HCT116 (cell line): ENCODE data around the gene CFAP53. TPM values are rescaled to one million over a fixed set of nuclear protein-coding genes. Genes with fewer than 3 reads are reported as not detected.

Source experiments
- ATAC-seq: fragments of 200-7000 bp; cut with Tn5 transposase; 2 replicates; pipeline ENCODE4 v1.9.1; 2020; ENCODE audit warnings: mild to moderate bottlenecking, moderate library complexity
- BruUV-seq: library from RNA; stranded (reverse); fragments of 400-500 nt; replicated peaks from 2 replicates; lab custom pipeline; 2021; lab: Mats Ljungman, UMichigan
- CTCF ChIA-PET: fragments of 300-600 bp; sonication (Branson Sonifier 250); formaldehyde crosslinking; loops from one replicate; lab custom pipeline; 2021; ENCODE audit warnings: antibody characterized with exemption; lab: Charles Lee
- POLR2A ChIA-PET: fragments of 300-600, 350-600 bp; sonication (Branson Sonifier 250); formaldehyde crosslinking; loops from one replicate; lab custom pipeline; 2021; ENCODE audit warnings: antibody characterized with exemption; lab: Charles Lee
- RAD21 ChIA-PET, 2 experiments: fragments of 300-600 bp; sonication (Branson Sonifier 250); formaldehyde crosslinking; loops; one replicate each; lab custom pipeline; 2023; ENCODE audit warnings: low total read pairs in 2 of 2; ENCODE audit not compliant: uncharacterized antibody in 2 of 2, unreplicated experiment in 2 of 2, low non-redundant PET in 1 of 2; lab: Charles Lee
- DNase-seq: peaks from one replicate; pipeline ENCODE4 v3.0.0-alpha.2; 2010; ENCODE audit warnings: low read depth, low spot score
- H2AFZ ChIP-seq: fragments of 200-600 bp; shearing (Covaris generic), sonication (generic); 2 replicates; pipeline ENCODE4 v1.6.1; 2017; ENCODE audit warnings: low read depth, mixed run types, mixed read lengths, antibody characterized with exemption, low read length; ENCODE audit not compliant: poor library complexity, severe bottlenecking
- H3K27ac ChIP-seq: 2 replicates; pipeline ENCODE4 v1.5.1; 2012; ENCODE audit warnings: low read depth, low read length
- H3K27me3 ChIP-seq: fragments of 200-600 bp; sonication (generic); 2 replicates; pipeline ENCODE4 v1.6.1; 2016; ENCODE audit warnings: mixed run types, low read length, mixed read lengths; ENCODE audit not compliant: insufficient read depth
- H3K36me3 ChIP-seq, 2 experiments: fragments of 200-500 bp in 1 of 2; fragments of 200-600 bp in 1 of 2; sonication (Bioruptor generic) in 1 of 2; sonication (generic) in 1 of 2; 2 replicates each; pipeline versions ENCODE4 v1.5.1 to v1.6.1; 2014 to 2016; ENCODE audit warnings: low read length in 2 of 2, inconsistent platforms in 1 of 2, mixed read lengths in 1 of 2, mixed run types in 1 of 2; ENCODE audit not compliant: insufficient read depth in 2 of 2, control insufficient read depth in 1 of 2
- H3K4me1 ChIP-seq, 2 experiments: fragments of 200-600 bp in 1 of 2; sonication (generic) in 1 of 2; 2 replicates each; pipeline versions ENCODE4 v1.5.1 to v1.6.1; 2012 to 2017; ENCODE audit warnings: low read length in 2 of 2, inconsistent platforms in 1 of 2, mild to moderate bottlenecking in 1 of 2, mixed read lengths in 1 of 2, mixed run types in 1 of 2, moderate library complexity in 1 of 2; ENCODE audit not compliant: insufficient read depth in 2 of 2, control insufficient read depth in 1 of 2
- H3K4me2 ChIP-seq: fragments of 200-600 bp; sonication (generic); 2 replicates; pipeline ENCODE4 v1.6.1; 2017; ENCODE audit warnings: mixed run types, low read length, mixed read lengths
- H3K4me3 ChIP-seq, 2 experiments: fragments of 200-600 bp in 1 of 2; sonication (generic) in 1 of 2; replicated peaks in 1 of 2; 2 replicates each; pipeline ENCODE4 v1.5.1; 2011 to 2016; ENCODE audit warnings: low read length in 2 of 2, control low read depth in 1 of 2, low read depth in 1 of 2, mild to moderate bottlenecking in 1 of 2, mixed read lengths in 1 of 2, mixed run types in 1 of 2
- H3K79me2 ChIP-seq: fragments of 200-600 bp; sonication (generic); 2 replicates; pipeline ENCODE4 v1.6.1; 2017; ENCODE audit warnings: mild to moderate bottlenecking, mixed run types, low read length, moderate library complexity, mixed read lengths; ENCODE audit not compliant: insufficient read depth
- H3K9ac ChIP-seq: fragments of 200-600 bp; sonication (generic); 2 replicates; pipeline ENCODE4 v1.6.1; 2016; ENCODE audit warnings: low read length, mixed read lengths
- H3K9me2 ChIP-seq: fragments of 200-600 bp; sonication (generic), shearing (Covaris generic); 2 replicates; pipeline ENCODE4 v1.6.1; 2017; ENCODE audit warnings: mixed run types, mild to moderate bottlenecking, moderate library complexity; ENCODE audit not compliant: insufficient read depth
- H3K9me3 ChIP-seq, 2 experiments: fragments of 200-500 bp in 1 of 2; fragments of 200-600 bp in 1 of 2; sonication (Bioruptor generic) in 1 of 2; sonication (generic) in 1 of 2; 2 replicates each; pipeline ENCODE4 v1.6.1; 2014 to 2017; ENCODE audit warnings: low read length in 2 of 2, mixed read lengths in 2 of 2, inconsistent platforms in 1 of 2, low read depth in 1 of 2, mild to moderate bottlenecking in 1 of 2, mixed run types in 1 of 2, moderate library complexity in 1 of 2; ENCODE audit not compliant: control insufficient read depth in 1 of 2, insufficient read depth in 1 of 2
- H4K20me1 ChIP-seq: fragments of 200-600 bp; sonication (generic), shearing (Covaris generic); 2 replicates; pipeline ENCODE4 v1.6.1; 2017; ENCODE audit warnings: mixed run types, mild to moderate bottlenecking, moderate library complexity; ENCODE audit not compliant: insufficient read depth
- ATF3 ChIP-seq: IDR thresholded peaks from 2 replicates; pipeline ENCODE4 v1.6.1; 2012
- CEBPB ChIP-seq: IDR thresholded peaks from 2 replicates; pipeline ENCODE4 v1.6.1; 2012; ENCODE audit warnings: low read depth
- CTCF ChIP-seq, 3 experiments: fragments of 200-600 bp in 1 of 3; sonication (generic) in 1 of 3; IDR thresholded peaks in 2 of 3; conservative IDR thresholded peaks in 1 of 3; 2 replicates each; pipeline ENCODE4 v1.5.1; 2012 to 2017; ENCODE audit warnings: low read depth in 2 of 3, low read length in 2 of 3, antibody characterized with exemption in 1 of 3, borderline replicate concordance in 1 of 3, control low read depth in 1 of 3, mild to moderate bottlenecking in 1 of 3, mixed read lengths in 1 of 3, mixed run types in 1 of 3, moderate library complexity in 1 of 3; ENCODE audit not compliant: insufficient read depth in 1 of 3
- EZH2 ChIP-seq: fragments of 200-600 bp; sonication (generic); IDR thresholded peaks from 2 replicates; pipeline ENCODE4 v1.6.1; 2017; ENCODE audit warnings: antibody characterized with exemption, mixed run types
- EZH2phosphoT487 ChIP-seq: fragments of 200-600 bp; IDR thresholded peaks from 2 replicates; pipeline ENCODE4 v1.6.1; 2018; ENCODE audit warnings: antibody characterized with exemption, borderline replicate concordance
- FOSL1 ChIP-seq: IDR thresholded peaks from 2 replicates; pipeline ENCODE4 v1.6.1; 2012; ENCODE audit warnings: low read depth
- POLR2A ChIP-seq: IDR thresholded peaks from 2 replicates; pipeline ENCODE4 v1.7.0; 2011; ENCODE audit warnings: borderline replicate concordance; ENCODE audit not compliant: insufficient read depth, insufficient read length; ENCODE audit errors: extremely low read depth
- POLR2AphosphoS5 ChIP-seq: IDR thresholded peaks from 2 replicates; pipeline ENCODE4 v1.6.1; 2011; ENCODE audit warnings: mild to moderate bottlenecking, low read depth, low read length, moderate library complexity
- SRF ChIP-seq: IDR thresholded peaks from 2 replicates; pipeline ENCODE4 v1.6.1; 2012; ENCODE audit warnings: low read depth
- YY1 ChIP-seq: IDR thresholded peaks from 2 replicates; pipeline ENCODE4 v1.6.1; 2011; ENCODE audit warnings: low read length, low read depth, moderate library complexity, mild to moderate bottlenecking; ENCODE audit not compliant: insufficient replicate concordance; ENCODE audit errors: extremely low read depth
- ZNF274 ChIP-seq: fragments of 200-500 bp; sonication (Bioruptor generic); IDR thresholded peaks from 2 replicates; pipeline ENCODE4 v1.6.1; 2014; ENCODE audit warnings: mild to moderate bottlenecking, low read depth, low read length, inconsistent platforms
- intact Hi-C: fragments of 100-400 bp; cut with micrococcal nuclease; formaldehyde crosslinking; loops from 2 replicates; pipeline ENCODE4 v1.10.0; 2022
- total RNA-seq: library from RNA; stranded (reverse); gene quantifications from one replicate; pipeline ENCODE4 v1.2.1, GENCODE V29; 2021; ENCODE audit not compliant: unreplicated experiment
- TF ChIP-seq, protein P1 (sequence below): IDR thresholded peaks from 2 replicates; pipeline ENCODE4 v1.6.1; 2011; ENCODE audit warnings: mild to moderate bottlenecking, low read length, moderate library complexity; ENCODE audit not compliant: insufficient replicate concordance; ENCODE audit errors: extremely low read depth
- TF ChIP-seq, protein P2 (sequence below): IDR thresholded peaks from 2 replicates; pipeline ENCODE4 v1.6.1; 2012

CFAP53 gene
- total RNA-seq, 1 experiment from 2014 or later, result 1.1 TPM

DNA sequence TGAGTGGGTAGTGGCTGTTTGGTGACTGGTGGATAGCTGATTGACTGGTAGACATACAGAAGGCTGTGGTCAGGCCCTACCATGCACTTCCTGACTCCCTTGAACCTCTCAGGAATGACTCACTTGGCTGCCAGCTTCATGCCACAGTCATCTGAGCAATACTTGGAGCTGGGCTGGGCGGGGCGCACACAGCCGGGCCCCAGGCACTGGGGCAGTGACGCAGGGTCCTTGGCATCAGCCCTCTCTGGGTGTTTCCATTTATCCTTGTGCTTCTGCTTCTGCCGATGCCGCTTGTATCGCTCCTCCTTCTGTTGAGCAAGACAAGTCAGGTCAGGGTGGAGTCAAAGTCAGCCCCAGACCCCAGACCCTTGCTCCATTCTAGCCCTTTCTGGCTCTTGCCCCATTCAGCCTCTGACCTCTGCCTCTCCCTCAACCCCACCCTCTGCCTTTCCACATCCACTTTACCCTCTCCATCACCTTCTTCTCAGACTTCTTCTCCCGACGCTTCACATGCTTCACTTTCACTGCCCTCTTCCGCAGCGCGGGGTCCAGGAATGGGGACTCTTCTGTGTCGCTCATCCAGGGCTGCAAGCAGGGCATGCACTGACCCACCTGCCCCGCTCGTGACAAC, 18.1 kb upstream of the CFAP53 start:
- no TSS peak for BruUV-seq
- Histone ChIP-seq H3K4me2 (peak overlapping the region; percentile 19), H3K27ac (no peak overlapping the region), H3K36me3 (peaks cover 4 to 39% of the 10 kb centered on the region in 2 experiments; a peak in 3 of 4 replicates), H4K20me1 (no peaks in the 10 kb centered on the region), H3K79me2 (peaks cover 41% of the 10 kb centered on the region), H3K9me3 (no peaks in the 10 kb centered on the region), H3K27me3 (no peaks in the 10 kb centered on the region), H3K9ac (no peak overlapping the region), H3K4me1 (peaks cover 10 to 41% of the 10 kb centered on the region in 2 experiments; a peak in 3 of 4 replicates), H3K4me3 (no peak overlapping the region), H2AFZ (no peak overlapping the region), H3K9me2 (no peaks in the 10 kb centered on the region)
- CTCF ChIA-PET, result no interaction called here
- POLR2A ChIA-PET, result no interaction called here
- intact Hi-C loops, result loop anchor here (10.0 kb wide), 1 partner anchor 790 kb away; the partner anchor contains the start of gene RPL17
- ATAC-seq (no peak), DNase-seq (peak; percentile 15)
- RAD21 ChIA-PET, result no interaction called here
- TF ChIP-seq SRF (no peak), POLR2AphosphoS5 (0 out of 2 replicates have a peak, but pooled peaks have one; percentile 23)

- Histone ChIP-seq H3K9ac (no peak overlapping the region), H3K4me1 (peaks cover 10 to 41% of the 10 kb centered on the region in 2 experiments; a peak in 3 of 4 replicates), H3K36me3 (peaks cover 8 to 46% of the 10 kb centered on the region in 2 experiments), H3K27ac (no peak overlapping the region), H3K4me3 (no peak overlapping the region), H2AFZ (no peak overlapping the region), H3K4me2 (0 out of 2 replicates have a peak overlapping the region, but pooled peaks have one; percentile 19), H3K9me3 (no peaks in the 10 kb centered on the region), H3K27me3 (no peaks in the 10 kb centered on the region), H4K20me1 (no peaks in the 10 kb centered on the region), H3K79me2 (peaks cover 48% of the 10 kb centered on the region), H3K9me2 (no peaks in the 10 kb centered on the region)
- BruUV-seq, result no TSS peak
- no peak for ATAC-seq
- intact Hi-C loops, result loop anchor here (10.0 kb wide), 1 partner anchor 789 kb away; the partner anchor contains the start of gene RPL17
- no peak for DNase-seq
- ChIA-PET RAD21 (no interaction called here), CTCF (no interaction called here), POLR2A (no interaction called here)
- TF ChIP-seq, protein P1, sequence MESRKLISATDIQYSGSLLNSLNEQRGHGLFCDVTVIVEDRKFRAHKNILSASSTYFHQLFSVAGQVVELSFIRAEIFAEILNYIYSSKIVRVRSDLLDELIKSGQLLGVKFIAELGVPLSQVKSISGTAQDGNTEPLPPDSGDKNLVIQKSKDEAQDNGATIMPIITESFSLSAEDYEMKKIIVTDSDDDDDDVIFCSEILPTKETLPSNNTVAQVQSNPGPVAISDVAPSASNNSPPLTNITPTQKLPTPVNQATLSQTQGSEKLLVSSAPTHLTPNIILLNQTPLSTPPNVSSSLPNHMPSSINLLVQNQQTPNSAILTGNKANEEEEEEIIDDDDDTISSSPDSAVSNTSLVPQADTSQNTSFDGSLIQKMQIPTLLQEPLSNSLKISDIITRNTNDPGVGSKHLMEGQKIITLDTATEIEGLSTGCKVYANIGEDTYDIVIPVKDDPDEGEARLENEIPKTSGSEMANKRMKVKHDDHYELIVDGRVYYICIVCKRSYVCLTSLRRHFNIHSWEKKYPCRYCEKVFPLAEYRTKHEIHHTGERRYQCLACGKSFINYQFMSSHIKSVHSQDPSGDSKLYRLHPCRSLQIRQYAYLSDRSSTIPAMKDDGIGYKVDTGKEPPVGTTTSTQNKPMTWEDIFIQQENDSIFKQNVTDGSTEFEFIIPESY, result no peak
- TF ChIP-seq EZH2 (no peak), ATF3 (no peak), YY1 (no peak), EZH2phosphoT487 (no peak), CTCF (IDR thresholded peaks at IDR 0.05 in 2 of 3, conservative IDR thresholded peaks at IDR 0.05 in 1 of 3; ENCODE audit: borderline replicate concordance in 1 of 3, insufficient read depth in 1 of 3, low read depth in 2 of 3, low read length in 2 of 3) (no peak), POLR2AphosphoS5 (no peak), FOSL1 (no peak), SRF (no peak), CEBPB (no peak), POLR2A (no peak), ZNF274 (no peak)
- TF ChIP-seq, protein P2, sequence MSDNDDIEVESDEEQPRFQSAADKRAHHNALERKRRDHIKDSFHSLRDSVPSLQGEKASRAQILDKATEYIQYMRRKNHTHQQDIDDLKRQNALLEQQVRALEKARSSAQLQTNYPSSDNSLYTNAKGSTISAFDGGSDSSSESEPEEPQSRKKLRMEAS, result no peak
Observed at GRCh38 chr18:50283469-50284209, 17.3 kb upstream of the CFAP53 start.
